GM21367 (cell line): ENCODE results near the gene PRKAG2.
"Not testable (repeated sequence)": the region's sequence is repeated elsewhere in the genome, so short reads cannot be mapped to it uniquely, and the experiment has no call there.

ENCODE experiments used
- ATAC-seq: cut with Tn5 transposase; IDR thresholded peaks from one replicate; pipeline ENCODE4 v1.9.1; 2021; ENCODE audit not compliant: unreplicated experiment

Gene PRKAG2

DNA sequence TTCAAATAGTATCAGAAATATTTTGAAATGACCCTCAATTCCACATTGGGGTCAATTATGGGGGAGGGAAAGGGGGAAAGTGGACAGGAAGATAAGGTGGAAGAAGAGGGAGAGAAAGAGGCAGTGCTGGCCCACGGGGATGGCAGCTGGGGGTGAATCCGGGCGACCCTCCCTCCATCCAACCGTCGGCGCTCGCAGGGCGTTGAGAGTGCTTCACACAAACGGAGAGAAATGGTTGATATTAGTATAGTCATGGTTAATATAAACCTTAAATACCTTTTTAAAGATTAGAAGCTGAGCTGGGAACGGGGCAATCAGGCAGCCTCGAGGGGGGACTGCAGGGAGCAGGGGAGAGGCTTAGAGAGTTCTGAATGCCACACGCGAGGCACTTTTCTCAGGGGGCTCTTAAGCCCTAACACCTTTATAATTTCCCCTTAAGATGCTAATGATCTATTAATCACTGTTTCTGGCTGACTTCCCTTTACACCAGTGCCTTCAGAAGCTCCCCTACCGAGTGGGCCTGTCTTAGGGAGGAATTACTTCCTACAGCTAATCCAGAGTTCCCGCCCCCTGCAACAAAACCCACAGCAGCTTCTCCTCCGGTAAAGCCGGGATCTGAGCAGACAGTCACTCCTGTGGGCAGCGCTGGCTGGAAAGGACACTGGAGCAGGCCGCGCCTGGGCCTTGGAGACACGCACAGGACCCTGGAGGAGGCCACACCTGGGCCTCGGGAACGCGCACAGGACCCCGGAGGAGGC, 39.5 kb downstream of the PRKAG2 start:
- no peak for ATAC-seq

DNA sequence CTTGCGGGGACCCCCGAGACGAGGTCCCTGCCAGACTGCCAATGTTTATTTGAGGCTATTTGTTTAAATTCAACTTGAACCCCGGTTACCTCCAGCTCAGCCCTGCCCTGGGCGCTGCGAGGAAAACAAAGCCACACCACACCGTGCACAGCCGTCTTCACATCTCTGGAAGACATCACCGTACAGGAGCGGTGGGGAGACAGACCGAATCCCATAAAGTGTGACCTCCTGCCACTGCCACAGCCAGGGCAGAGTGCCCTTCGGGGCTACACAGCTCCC, 40.0 kb downstream of the PRKAG2 start:
- ATAC-seq: no peak

DNA sequence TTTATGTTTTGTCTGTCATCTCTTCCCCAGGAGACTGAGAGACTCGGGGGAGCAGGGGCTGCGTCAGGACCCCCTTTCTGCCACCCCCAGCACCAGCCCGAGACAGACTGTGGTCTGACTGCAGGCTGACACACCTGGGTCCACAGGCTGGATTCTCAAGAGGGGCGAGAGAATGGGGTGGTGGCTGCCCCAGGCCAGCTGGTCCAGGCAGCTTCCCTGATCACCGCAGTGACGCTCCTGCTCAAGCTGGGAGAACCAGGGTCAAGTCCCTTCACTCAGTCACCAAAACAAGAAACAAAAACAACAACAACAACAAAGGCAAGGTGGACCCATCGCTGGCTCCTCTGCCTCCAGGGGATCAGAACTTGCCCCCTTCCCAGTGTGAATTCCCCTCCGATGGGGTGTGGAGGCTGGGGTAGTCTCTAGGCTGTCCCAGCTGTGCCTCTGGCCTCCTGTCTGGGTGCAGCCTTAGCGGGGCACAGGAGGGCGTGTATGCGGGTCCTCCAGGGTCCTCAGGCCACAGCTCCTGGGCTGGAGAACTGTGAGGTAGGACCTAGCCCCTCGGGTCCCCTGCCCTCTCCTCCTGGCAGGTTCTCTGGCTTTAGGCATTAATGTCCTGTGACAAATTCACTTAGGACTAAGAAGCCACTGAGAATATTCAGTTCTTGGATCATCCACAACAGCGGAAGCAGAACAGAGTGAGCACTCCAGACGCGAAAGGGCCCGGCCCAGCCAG, 40.6 kb downstream of the PRKAG2 start:
- no peak for ATAC-seq

DNA sequence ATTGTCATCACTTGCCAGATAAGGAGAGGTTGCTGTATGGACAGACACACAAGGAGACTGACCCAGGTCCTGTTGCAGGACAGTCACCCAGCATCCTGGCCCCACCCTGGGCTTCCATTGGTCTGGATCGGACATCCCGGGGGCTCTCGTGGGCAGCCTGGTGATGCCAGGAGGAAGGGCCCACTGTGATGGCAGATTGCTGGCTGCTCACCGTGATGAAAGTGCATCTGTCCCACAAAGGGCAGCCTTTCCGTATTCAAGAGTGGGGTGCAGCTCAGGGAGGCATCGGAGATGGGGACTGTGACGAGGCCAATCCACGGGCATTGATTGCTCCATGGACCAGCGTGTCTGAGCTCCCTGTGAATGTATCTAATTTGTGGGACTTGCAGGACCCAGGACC, 41.3 kb downstream of the PRKAG2 start:
- no peak for ATAC-seq

DNA sequence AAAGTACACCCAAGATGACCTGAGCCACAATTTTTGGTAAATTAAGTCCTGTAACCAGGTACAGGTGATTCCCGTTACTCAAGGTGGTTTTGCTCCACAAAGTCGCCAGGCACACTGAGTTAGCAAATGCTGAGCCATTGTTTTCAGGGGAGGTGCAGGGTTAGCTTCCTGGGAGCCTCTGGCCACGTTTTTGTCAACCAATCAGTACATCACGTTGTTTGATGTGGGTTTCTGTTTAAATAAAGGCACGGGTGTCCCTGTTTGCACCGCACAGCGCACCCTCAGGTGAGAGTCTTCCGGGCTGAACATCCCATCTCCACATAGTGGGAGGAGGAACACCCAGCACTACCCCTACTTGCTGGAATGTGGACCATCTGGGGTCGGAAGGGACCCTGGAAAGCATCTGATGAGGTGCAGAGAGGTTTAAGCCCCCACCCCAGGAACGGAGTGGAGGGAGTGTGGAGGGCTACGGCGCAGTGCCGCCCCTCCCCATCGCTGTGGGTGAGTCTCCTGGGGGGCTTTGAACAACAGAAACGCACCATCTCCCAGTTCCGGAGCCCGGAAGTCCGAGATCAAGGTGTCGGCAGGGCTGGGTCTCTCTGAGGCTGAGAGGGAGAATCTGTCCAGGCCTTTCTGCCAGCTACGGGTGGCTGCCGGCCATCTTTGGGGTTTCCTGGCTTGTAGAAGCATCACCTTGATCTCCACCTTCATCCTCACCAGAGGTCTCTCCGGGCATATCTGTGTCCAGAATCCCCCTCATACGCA, 42.5 kb downstream of the PRKAG2 start:
- ATAC-seq: no peak

DNA sequence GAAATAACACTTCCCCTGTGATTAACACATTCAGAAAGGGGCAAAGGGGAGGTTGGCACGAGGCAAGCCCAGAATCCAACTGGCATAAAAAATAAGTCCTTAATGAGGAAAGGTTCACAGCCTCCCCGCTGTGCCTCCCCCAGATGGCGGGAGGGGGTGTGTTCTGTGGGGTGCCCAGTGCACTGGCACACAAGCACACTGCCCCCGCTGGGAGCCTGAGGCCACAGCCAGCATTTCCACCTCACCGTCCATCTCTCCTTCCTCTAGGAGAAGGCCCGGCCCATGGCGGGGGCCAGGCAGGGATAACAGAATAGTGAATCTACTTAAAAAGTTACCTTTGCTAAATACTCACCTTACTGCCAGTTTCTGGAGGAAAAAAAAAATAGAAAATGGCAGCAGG, 43.2 kb downstream of the PRKAG2 start:
- no peak for ATAC-seq

DNA sequence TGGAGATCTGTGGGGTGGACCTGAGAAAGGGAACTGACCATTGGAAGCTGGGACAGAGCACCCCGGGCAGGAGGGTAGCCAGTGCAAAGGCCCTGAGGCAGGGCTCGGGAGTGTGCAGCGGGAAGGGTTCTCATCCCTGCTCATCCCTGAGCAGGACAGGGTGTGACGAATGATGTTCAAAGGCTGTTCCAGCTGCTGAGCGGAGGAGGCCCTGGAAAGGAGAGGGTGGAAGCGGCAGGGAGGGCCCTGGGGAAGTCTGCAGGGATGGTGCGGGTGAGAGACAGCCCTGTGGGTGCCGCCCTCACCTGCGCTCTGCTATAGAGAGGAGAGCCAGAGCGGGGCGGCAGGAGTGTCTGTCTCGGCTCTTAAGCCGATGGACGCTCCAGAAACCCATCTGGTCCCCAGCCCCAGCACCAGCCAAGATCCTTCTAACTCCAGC, 43.7 kb downstream of the PRKAG2 start:
- no peak for ATAC-seq

DNA sequence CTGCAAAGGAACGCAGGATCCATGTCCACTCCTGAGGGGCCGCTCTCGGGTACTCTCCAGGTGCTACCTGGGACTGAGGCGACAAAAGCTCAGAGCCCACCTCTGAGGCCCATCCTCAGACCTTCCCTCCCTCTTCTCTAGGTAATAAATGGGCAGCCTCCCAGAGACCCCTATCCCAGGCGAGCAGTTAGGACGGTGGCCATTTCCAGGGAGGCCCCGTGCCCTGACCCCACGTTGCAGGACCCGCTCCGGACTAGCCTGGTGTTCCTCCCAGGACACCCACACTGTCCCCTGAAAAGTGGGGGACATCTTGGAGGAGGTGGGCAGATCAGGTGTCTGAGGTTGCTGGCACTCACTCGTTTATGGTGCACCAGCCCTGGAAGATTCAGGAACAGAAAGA, 44.3 kb downstream of the PRKAG2 start:
- ATAC-seq: no peak

DNA sequence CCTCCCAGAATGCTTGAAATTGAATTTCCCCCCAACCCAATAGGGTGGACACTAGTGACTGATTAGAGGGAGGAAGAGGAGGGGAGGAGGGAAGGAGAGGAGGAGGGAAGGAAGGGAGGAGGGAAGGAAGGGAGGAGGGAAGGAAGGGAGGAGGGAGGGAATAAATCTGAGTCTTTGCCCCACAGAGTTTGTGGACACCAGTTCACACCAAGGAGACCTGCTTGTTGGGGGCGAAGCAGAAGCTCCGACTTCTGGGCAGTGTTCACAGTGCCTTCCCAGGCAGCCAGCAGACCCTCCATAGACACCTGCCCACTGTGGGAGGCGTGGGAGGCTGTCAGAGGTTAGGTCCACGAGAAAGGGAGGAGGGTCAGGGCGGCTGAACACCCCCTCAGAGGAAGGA, 44.8 kb downstream of the PRKAG2 start:
- ATAC-seq: no peak

DNA sequence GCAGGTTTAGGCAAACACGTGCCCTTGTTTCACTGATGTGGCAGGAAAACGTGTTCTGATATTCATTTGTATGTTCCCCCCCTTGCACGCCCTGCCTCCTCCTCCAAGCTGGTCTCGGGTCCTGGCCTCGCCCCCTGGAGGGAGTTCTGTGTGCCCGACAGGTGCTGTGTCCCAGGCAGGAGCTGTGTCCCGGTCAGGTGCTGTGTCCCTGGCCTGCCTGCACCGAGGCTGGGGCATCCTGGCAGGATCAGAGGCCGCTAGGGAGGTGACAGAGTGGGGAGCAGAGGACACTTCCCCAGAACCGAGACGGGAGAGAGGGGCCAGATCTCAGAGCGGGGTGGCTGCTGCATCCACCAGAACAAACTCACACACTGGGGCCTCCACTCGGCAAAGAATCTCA, 45.3 kb downstream of the PRKAG2 start:
- no peak for ATAC-seq

DNA sequence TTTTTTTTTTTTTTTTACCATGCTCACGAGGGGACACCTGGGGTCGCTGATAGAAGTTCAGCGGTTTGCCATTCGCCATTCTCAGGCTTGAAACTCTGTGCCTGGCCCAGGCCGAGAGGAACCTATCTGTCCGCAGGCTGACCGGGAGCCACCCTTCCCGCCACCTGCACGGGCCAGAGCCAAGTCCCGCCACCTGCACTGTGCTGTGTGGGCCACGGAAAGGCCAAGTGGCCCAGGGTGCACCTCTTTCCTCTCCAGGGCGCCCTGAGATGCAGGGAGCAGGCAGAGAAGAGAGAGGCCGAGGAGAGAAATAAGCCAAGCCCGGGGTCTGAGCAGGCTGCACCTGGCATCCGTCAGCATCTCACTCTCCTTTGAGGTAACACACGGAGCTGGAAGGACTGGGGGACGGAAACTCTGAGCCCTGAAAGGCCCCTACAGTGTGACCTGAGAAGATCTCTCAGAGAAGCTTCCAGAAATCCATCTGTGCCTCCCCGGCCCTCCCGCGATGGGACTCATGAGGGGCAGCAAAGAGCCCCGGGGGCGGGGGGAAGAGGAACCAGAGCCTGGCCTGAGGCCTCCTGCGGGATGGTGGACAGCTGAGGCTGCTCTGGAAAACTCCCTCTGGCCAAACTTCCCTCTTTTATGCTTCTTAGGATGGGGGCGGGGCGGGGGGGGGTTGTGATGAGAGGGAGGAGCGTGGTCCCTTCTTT, 46.6 kb downstream of the PRKAG2 start:
- ATAC-seq: no peak

DNA sequence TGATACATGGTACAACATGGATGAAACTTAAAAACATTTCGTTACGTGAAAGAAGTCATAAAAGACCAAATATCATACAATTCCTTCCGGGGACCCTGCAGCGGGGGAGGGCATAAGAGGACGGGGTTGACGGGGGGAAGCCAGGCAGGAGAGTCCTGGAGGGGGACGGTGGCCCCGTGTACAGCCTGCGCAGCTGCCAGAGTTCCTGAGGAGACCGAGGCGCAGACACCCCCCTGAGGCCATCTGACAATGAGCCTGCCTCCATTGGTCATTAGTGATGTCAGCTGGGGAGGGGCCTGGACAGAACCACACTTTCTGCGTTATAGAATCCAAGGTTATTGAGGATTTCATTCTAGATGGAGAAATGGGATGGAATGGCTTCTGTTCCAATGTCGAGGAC, 47.2 kb downstream of the PRKAG2 start:
- no peak for ATAC-seq

DNA sequence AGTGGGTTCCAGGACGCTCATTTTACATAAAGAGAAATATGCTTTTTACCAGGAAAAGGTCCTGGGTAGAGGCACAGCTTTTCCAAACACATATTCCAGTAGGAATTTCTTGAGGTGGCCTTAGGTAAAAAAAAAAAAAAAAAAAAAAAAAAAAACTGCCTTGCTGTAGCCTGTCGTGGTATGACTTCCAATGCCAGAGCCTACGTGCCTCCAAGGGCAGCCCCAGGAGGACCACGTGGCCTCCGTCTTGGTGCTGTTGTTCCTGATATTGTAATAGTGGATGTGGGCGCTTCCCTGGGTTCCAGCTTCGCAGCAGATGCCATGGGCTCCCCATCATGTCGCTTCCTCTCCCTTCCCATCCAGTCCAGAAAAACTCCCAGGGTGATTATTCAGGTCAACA, 49.3 kb downstream of the PRKAG2 start:
- ATAC-seq: no peak

DNA sequence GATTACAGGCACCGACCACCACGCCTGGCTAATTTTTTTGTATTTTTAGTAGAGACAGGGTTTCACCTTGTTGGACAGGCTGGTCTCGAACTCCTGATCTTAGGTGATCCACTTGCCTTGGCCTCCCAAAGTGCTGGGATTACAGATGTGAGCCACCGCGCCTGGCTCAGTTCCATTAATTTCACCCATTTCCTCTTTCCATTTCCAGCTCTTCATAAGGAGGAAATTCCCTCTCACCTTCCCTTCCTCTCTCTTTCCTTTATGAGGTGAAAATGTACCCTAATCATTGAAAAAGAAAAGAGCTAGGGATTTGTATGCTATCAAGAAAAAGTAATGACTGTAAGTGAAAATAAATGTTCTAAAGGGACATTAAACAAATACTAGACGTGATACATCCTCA, 50.6 kb downstream of the PRKAG2 start:
- not testable (repeated sequence) for ATAC-seq

DNA sequence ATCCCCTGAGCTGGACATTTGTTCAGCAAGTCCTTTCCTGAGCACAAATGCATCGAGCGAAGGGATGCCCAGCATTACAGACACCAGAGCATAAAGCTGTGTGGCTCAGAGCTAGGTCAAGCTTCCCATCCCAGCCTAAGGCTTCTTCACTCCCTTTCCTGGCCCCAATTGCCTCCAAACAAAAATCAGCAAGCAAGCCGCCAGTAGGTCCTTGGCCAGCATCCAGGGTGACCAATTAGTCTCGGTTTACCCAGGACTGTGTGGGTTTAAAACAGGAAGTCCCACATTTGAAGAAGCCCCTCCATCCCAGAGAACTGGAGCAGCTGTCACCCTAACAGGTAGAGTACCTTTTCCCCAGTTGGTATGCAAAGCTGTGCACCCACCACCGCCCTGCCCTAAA, 51.2 kb downstream of the PRKAG2 start:
- no peak for ATAC-seq

DNA sequence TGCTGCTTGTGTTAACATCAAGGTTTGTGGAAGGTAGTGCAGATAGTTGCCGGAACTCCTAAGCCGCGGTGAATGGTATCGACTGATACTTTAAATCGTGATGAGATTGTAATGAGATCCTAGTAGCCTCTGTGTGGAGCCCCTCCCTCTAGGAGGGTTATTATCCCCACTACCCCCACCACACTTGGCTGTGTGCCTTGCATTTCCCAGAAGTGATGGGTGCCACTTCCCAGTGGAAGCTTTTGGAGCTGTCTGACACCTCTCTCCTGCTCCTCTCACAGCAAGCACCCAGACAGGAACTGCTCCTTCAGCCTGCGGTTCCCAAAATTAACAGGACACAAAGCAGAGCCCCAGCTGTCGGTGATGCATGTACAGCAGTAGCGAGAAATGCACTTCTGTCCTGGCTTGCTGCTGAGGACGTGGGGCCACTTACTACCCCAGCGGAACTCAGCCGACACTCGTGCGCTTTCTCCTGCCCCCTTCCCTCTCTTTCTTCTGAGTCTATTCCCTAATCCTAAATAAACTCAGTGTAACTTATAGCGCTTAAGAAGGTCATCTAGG, 52.5 kb downstream of the PRKAG2 start:
- no peak for ATAC-seq

DNA sequence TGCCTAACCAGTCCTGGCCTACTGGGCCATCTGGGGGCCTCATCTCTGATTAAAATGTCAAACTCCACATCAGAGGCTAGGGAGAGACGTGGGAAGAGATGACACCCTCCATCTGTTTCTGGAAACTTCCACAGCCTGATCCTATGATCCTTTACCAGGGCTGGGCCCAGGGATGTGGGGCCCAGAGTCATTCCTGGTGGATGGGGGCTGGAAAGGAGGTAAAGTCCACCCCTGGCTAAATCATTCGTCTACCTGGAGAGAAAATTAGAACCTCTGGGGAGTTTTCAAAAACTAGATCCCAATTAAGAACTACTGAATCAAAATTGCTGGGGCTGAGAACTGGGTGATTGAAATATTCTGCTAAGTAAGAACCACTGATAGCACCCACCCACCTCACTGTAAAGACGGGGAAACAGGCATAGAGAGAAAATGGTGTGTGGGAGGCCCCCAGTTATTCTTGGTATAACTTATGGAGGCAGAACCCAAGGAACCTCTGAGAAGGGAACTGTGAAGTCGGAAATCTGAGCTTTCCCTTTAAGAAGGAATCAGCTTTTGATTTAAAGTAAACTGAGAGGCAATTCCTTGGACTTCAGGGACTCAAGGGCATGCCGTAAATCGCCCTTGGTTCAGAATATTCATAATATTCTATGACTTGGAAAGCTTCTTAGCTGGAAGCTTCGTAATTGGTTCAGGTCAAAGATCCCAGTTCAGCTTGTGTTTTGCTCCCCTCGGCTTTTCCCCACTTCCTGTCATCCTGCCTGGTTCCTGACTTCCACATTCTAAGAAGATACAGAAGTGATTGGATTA, 53.1 kb downstream of the PRKAG2 start:
- ATAC-seq: no peak

DNA sequence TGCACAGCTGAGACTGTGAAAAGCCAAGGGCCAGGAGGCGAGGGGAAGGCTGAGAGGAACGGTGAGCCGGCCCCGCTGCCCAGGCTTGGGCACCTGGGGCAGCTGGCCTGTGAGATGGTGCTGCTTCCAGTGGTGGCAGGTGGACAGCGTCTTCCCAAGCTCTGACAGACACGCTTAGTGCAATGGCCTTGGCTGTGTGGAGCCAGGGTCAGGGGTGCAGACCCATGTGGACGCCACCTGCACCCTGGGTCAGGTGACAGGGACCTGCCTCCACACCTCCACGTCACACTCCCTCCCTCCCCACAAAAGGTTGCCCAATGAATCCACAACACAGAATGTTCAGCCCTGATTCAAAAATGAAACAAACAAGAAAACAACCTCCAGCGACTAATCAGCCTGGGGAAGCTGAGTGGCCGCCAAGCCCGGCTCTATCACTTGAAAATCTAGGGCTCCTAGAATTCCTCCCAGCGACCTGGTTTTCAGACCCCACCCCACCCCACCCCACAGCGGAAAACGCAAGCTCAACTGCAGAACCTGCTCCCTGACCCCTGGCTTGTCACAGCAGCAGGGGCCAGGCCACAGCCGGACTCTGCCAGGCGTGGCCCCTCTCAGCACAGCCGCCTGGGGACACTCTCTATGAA, 54.3 kb downstream of the PRKAG2 start:
- no peak for ATAC-seq

DNA sequence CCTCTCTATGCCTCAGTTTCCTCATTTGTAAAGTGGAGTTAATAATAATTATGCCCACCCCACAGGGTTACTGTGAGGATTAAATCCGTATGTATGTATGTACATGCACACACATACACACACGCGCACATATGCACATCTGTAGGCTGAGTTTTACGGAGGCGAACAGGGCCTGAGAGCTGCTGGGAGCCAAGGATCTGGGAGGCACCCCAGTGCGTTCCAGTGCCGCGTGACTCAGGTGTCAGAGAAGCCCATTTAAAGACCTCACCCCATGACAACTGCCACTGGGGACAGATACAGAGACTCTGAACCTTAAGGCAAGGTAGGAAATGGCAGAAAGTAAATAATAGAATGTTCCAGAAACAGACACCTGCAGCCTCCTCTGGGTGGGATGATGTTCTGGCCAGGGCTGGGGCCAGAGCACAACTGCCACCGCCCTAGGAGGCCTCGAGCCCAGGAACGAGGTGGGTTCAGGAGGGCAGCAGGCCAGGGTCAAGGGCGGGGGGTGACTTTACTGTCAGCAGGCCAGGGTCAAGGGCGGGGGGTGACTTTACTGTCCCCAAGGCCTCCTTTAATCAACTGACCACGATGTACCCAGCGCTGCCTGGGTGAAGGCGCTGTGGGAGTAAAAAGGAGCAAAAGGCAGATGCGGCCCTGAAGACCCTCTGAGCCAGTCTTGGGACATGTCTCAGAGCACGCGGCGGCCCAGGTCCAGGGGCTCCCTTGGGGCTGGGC, 54.9 kb downstream of the PRKAG2 start:
- ATAC-seq: no peak
